Esophagus squamous epithelium (tissue), 5 donors: ENCODE results near the gene C6orf47. TPM values are rescaled to one million over a fixed set of nuclear protein-coding genes. Genes with fewer than 3 reads are reported as not detected.

Source experiments
- DNase-seq: peaks from one replicate; lab custom pipeline; 2025; lab: John Stamatoyannopoulos, UW
- H3K27ac ChIP-seq, 4 donors: fragments of 200-600 bp; sonication (generic); one replicate each; pipeline ENCODE4 v1.5.1; 2016 to 2019; ENCODE audit warnings: mild to moderate bottlenecking in 1 of 4
- H3K27me3 ChIP-seq, 4 donors: fragments of 200-600 bp; sonication (generic); 1 replicate in 3 of 4; 2 replicates in 1 of 4; pipeline versions ENCODE4 v1.5.1 to v1.6.0; 2017 to 2021; ENCODE audit warnings: antibody characterized with exemption in 1 of 4
- H3K36me3 ChIP-seq, 3 donors: fragments of 200-600 bp; sonication (generic); one replicate each; pipeline ENCODE4 v1.5.1; 2016 to 2019
- H3K4me1 ChIP-seq, 3 donors: fragments of 200-600 bp; sonication (generic); one replicate each; pipeline ENCODE4 v1.5.1; 2017 to 2019
- H3K4me3 ChIP-seq, 4 donors: fragments of 200-600 bp; sonication (generic); 1 replicate in 3 of 4; 2 replicates in 1 of 4; pipeline ENCODE4 v1.5.1; 2016 to 2019; ENCODE audit warnings: mild to moderate bottlenecking in 2 of 4, moderate library complexity in 1 of 4
- H3K9me3 ChIP-seq, 3 donors: fragments of 200-600 bp; sonication (generic); one replicate each; pipeline ENCODE4 v1.5.1; 2016 to 2019
- POLR2A ChIP-seq, 4 donors: fragments of 450-650 bp; IDR thresholded peaks; one replicate each; pipeline ENCODE4 v1.6.1; 2017; ENCODE audit warnings: antibody characterized with exemption in 4 of 4, mild to moderate bottlenecking in 4 of 4, moderate library complexity in 3 of 4
- WGBS, 2 donors: methylation state at CpG; one replicate each; pipeline ENCODE4 v1.1.5; 2018; 5-methylcytosine and 5-hydroxymethylcytosine counted together
- intact Hi-C: fragments of 100-400 bp; cut with DNase I; formaldehyde crosslinking; loops from one replicate; pipeline ENCODE4 v1.15.0; 2022
- total RNA-seq, 4 donors: library from RNA; depleted of rRNA; stranded (reverse); fragments of >200 nt; gene quantifications; one replicate each; pipeline ENCODE4 v1.1.0, GENCODE V29; 2016
- TF ChIP-seq, protein P1 (sequence below), 6 experiments: fragments of 450-650 bp in 4 of 6; fragments of 200-600 bp in 2 of 6; sonication (generic) in 2 of 6; IDR thresholded peaks; one replicate each; pipeline ENCODE4 v1.5.1; 2016 to 2019; ENCODE audit warnings: antibody characterized with exemption in 6 of 6, mild to moderate bottlenecking in 4 of 6, moderate library complexity in 4 of 6
- donor health status: DM: yes; HTN: yes; CAD: no.

Gene C6orf47
- total RNA-seq, 4 donors from 2014 or later, result 28.8 to 34.4 (median 31.7) TPM

DNA sequence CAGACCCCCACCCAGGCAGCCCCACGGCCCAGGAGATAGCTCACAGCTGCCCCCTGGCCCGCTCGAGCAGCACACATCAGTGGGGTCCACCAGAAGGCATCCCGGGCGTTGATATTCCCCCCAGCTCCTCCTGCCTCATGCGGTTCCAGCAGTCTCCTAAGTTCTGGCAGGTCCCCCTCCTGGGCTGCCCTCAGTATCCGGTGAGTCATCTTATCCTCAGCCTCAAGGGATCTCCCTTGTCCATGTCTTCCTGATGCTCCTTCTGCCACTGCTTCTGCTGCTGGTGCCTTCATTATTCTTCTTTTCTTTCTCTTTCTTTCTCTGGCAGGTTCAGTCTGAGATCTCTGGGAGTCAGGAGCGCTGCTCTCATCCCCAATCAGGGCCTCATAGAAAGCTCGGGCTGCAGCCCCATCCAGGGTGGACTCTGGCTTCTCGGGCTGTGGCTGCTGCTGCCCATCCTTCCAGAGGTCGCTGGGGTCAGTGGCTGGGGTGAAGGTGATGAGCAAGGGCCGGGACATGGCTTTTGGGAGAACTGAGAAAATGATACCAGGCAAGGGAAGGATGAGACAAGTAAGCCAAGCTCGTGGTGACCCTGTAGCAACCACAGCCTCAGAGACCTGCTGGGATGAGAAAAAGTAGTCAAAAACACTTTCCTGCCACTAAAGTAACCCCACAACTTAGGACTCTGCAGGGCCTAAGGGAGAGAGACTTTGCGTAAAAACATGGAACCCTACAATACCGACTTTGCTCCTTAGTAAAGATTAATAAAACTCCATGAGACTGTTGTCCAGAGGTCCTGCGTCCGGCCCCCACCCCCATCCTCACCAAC is 3.6 kb upstream of the C6orf47 start:
- no peaks in the 10 kb centered on the region for H3K27me3 ChIP-seq
- peaks cover 12 to 49% (median 25%) of the 10 kb centered on the region in 3 donors for H3K36me3 ChIP-seq
- DNase-seq, result no peak
- H3K4me1 ChIP-seq, result peaks cover 23 to 77% (median 38%) of the 10 kb centered on the region in 3 donors
- H3K27ac ChIP-seq, result peak overlapping the region; percentile 93 to 99 (median 99)
- intact Hi-C loops, result no loop called here
- TF ChIP-seq, protein P1, sequence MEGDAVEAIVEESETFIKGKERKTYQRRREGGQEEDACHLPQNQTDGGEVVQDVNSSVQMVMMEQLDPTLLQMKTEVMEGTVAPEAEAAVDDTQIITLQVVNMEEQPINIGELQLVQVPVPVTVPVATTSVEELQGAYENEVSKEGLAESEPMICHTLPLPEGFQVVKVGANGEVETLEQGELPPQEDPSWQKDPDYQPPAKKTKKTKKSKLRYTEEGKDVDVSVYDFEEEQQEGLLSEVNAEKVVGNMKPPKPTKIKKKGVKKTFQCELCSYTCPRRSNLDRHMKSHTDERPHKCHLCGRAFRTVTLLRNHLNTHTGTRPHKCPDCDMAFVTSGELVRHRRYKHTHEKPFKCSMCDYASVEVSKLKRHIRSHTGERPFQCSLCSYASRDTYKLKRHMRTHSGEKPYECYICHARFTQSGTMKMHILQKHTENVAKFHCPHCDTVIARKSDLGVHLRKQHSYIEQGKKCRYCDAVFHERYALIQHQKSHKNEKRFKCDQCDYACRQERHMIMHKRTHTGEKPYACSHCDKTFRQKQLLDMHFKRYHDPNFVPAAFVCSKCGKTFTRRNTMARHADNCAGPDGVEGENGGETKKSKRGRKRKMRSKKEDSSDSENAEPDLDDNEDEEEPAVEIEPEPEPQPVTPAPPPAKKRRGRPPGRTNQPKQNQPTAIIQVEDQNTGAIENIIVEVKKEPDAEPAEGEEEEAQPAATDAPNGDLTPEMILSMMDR (IDR thresholded peaks at IDR 0.05), result no peak
- peak in 1 of 4 donors; percentile 6 for TF ChIP-seq POLR2A (IDR thresholded peaks at IDR 0.05)
- no peaks in the 10 kb centered on the region for H3K9me3 ChIP-seq
- H3K4me3 ChIP-seq, result peak overlapping the region; percentile 84 to 92 (median 89)
- 9 to 18% methylated on average over 12 to 13 of the region's 17 CpGs for WGBS, 2 donors

DNA sequence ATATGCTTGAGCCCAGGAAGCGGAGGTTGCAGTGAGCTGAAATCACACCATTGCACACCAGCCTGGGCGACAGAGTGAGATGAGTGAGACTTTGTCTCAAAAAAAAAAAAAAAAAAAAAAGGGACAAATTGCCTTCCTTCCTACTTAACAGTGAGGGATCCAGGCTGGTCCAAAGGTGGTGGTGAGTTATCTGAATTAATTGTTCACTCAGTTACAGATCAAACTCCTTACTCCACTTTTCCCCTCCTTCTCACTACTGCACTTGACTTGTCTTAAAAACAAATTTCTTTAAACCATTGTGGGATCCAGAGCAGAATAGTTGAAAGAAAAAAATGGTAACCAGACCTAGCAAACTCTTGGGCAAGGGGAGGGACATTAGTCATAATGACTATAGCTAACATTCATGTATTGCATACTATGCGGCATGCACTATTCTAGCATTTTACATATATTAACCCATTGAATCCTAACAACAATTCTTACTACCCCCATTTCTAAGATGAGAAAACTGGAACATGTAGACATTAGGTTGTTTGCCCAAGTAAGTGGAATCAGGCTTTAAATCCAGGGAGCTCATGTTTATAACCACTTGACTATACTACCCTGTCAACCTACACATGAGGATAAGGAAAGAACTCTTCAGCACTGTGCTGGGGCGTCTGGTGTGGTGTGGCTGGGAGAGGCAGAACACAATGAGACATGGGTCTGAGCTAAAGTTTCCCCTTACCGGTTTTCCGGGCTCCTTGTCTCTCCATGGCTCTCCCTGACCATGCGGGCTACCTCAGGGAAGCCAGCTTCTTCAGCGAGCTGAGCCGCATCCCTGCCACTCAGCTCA is 2.8 kb upstream of the C6orf47 start:
- no peak for DNase-seq
- Histone ChIP-seq H3K27ac (peak overlapping the region; percentile 93 to 99 (median 99)), H3K36me3 (peaks cover 4 to 46% (median 17%) of the 10 kb centered on the region in 3 donors), H3K4me1 (peaks cover 32 to 77% (median 46%) of the 10 kb centered on the region in 3 donors), H3K9me3 (no peaks in the 10 kb centered on the region), H3K4me3 (peak overlapping the region in 3 of 4 donors; percentile 88 to 92 (median 90)), H3K27me3 (no peaks in the 10 kb centered on the region)
- no peak for TF ChIP-seq POLR2A (IDR thresholded peaks at IDR 0.05)
- TF ChIP-seq, protein P1 (IDR thresholded peaks at IDR 0.05), result no peak
- 41 to 42% methylated on average over 5 to 7 of the region's 9 CpGs for WGBS, 2 donors
- intact Hi-C loops, result no loop called here

DNA sequence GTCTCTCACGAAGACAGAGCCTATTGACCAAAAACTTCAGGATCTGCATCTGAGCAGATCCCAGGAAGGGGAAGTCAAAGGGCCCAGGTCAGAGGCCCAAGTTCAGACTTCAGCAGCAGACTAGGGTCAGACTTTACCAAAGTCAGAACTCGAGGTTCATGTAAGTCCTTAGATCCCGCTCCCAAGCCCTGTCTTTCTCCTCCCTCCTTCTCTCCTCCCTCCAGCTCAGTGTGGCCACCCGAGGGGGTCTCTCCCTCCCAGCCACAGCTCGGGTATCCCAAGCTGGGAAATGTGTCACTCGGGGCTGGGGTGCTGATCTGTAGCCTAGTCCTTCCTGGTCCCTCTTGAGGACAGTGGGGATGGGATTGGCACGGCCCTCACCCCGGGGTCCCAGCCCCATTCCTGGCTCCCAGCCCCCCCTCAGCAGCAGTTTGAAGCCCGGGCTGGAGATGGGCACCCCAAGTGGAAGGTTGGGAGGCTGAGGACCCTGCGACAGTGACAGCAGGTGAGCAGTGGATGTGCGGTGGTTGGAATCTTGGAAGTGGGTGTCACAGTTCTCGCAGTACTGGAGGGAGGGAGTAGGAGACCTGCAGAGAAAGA is 1.6 kb upstream of the C6orf47 start:
- H3K9me3 ChIP-seq, result no peaks in the 10 kb centered on the region
- H3K4me1 ChIP-seq, result peaks cover 38 to 77% (median 46%) of the 10 kb centered on the region in 3 donors
- H3K27me3 ChIP-seq, result no peaks in the 10 kb centered on the region
- peaks cover 0 to 46% (median 9%) of the 10 kb centered on the region in 3 donors for H3K36me3 ChIP-seq
- no peak for DNase-seq
- H3K4me3 ChIP-seq, result no peak overlapping the region
- TF ChIP-seq POLR2A (IDR thresholded peaks at IDR 0.05), result no peak
- TF ChIP-seq, protein P1 (IDR thresholded peaks at IDR 0.05), result no peak
- intact Hi-C loops, result no loop called here
- peak overlapping the region in 2 of 4 donors; percentile 10 to 31 for H3K27ac ChIP-seq
- WGBS, 2 donors, result 83 to 91% methylated on average over 7 to 9 of the region's 12 CpGs

DNA sequence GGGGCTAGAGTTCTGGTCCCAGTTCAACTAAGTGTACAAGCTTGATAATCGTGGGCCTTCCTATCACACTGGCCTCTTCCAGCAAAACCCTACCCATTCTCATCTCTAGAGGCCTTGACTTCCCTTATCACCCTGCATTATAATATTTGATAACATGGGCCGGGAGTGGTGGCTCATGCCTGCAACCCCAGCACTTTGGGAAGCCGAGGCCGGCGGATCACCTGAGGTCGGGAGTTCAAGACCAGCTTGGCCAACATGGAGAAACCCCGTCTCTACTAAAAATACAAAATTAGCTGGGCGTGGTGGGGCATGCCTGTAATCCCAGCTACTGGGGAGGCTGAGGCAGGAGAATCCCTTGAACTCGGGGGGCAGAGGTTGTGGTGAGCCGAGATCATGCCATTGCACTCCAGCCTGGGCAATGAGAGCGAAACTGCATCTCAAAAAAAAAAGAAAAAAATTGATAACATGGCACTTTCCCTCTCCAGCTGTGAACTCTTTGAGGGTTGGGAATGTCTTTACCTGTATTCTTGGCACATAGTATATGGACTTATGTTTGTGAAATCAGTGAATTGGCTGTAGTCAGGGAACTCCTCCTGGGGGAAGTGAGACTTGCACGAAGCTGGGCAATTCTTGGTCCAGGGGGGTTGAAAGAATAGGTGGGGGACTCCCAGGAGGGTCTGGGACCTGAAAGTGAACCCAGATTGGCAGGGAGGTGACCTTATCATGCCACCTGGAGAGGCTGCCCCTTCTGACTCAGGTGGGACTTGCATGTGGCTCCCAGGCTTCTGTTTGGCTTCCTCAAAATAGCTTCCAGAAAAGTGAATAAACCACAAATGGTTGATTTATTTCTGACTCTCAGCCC is 915 bp upstream of the C6orf47 start:
- Histone ChIP-seq H3K9me3 (no peaks in the 10 kb centered on the region), H3K36me3 (peaks cover under 1 to 48% (median 9%) of the 10 kb centered on the region in 3 donors), H3K27me3 (no peaks in the 10 kb centered on the region), H3K4me1 (peaks cover 31 to 73% (median 39%) of the 10 kb centered on the region in 3 donors), H3K4me3 (peak overlapping the region in 3 of 4 donors; percentile 68 to 78 (median 73)), H3K27ac (peak overlapping the region; percentile 90 to 95 (median 92))
- no peak for TF ChIP-seq POLR2A (IDR thresholded peaks at IDR 0.05)
- TF ChIP-seq, protein P1 (IDR thresholded peaks at IDR 0.05), result no peak
- intact Hi-C loops, result no loop called here
- no peak for DNase-seq
- 73 to 83% methylated on average over 9 to 11 of the region's 12 CpGs for WGBS, 2 donors
